Tibial nerve (tissue), 4 donors: ENCODE data around the gene ZNHIT6. TPM values are rescaled to one million over a fixed set of nuclear protein-coding genes. Genes with fewer than 3 reads are reported as not detected.
"Not testable (repeated sequence)": the region's sequence is repeated elsewhere in the genome, so short reads cannot be mapped to it uniquely, and the experiment has no call there.

ENCODE experiments used
- DNase-seq, 2 donors: peaks; one replicate each; pipeline ENCODE4 v3.0.0-alpha.2; 2019; ENCODE audit warnings: low spot score in 2 of 2
- H3K27ac ChIP-seq, 4 donors: fragments of 200-600 bp; sonication (generic) in 3 of 4; one replicate each; pipeline ENCODE4 v1.5.1; 2017 to 2019; ENCODE audit warnings: mild to moderate bottlenecking in 1 of 4
- H3K27me3 ChIP-seq, 2 donors: fragments of 200-600 bp; sonication (generic) in 1 of 2; one replicate each; pipeline versions ENCODE4 v1.5.1 to v1.6.0; 2017 to 2019
- H3K36me3 ChIP-seq, 3 donors: fragments of 200-600 bp; sonication (generic); one replicate each; pipeline ENCODE4 v1.5.1; 2018 to 2019
- H3K4me1 ChIP-seq, 4 donors: fragments of 200-600 bp; sonication (generic) in 3 of 4; one replicate each; pipeline ENCODE4 v1.5.1; 2017 to 2019
- H3K4me3 ChIP-seq, 4 donors: fragments of 200-600 bp; sonication (generic) in 3 of 4; one replicate each; pipeline ENCODE4 v1.5.1; 2017 to 2019; ENCODE audit warnings: mild to moderate bottlenecking in 1 of 4, moderate library complexity in 1 of 4
- H3K9me3 ChIP-seq, 4 donors: fragments of 200-600 bp; sonication (generic) in 3 of 4; one replicate each; pipeline ENCODE4 v1.5.1; 2017 to 2019
- EP300 ChIP-seq, 2 donors: sonication (generic); formaldehyde crosslinking; IDR thresholded peaks; one replicate each; pipeline ENCODE4 v1.6.1; 2017; ENCODE audit warnings: antibody characterized with exemption in 2 of 2, mild to moderate bottlenecking in 1 of 2
- POLR2A ChIP-seq, 2 donors: fragments of 450-650 bp; IDR thresholded peaks; one replicate each; pipeline ENCODE4 v1.6.1; 2017; ENCODE audit warnings: antibody characterized with exemption in 2 of 2, mild to moderate bottlenecking in 2 of 2, moderate library complexity in 2 of 2
- WGBS, 2 donors: methylation state at CpG; one replicate each; pipeline ENCODE4 v1.1.5; 2018; 5-methylcytosine and 5-hydroxymethylcytosine counted together
- total RNA-seq, 4 donors: library from RNA; depleted of rRNA; stranded (reverse); fragments of >200 nt; gene quantifications; one replicate each; pipeline ENCODE4 v1.1.0, GENCODE V29; 2016
- TF ChIP-seq, protein P1 (sequence below), 5 experiments: fragments of 200-600 bp in 3 of 5; fragments of 450-650 bp in 2 of 5; sonication (generic) in 3 of 5; IDR thresholded peaks; one replicate each; pipeline ENCODE4 v1.5.1; 2016 to 2019; ENCODE audit warnings: antibody characterized with exemption in 5 of 5, mild to moderate bottlenecking in 3 of 5, moderate library complexity in 2 of 5

ZNHIT6 gene
- total RNA-seq, 4 donors from 2014 or later, result 10.4 to 22.1 (median 17.7) TPM

DNA sequence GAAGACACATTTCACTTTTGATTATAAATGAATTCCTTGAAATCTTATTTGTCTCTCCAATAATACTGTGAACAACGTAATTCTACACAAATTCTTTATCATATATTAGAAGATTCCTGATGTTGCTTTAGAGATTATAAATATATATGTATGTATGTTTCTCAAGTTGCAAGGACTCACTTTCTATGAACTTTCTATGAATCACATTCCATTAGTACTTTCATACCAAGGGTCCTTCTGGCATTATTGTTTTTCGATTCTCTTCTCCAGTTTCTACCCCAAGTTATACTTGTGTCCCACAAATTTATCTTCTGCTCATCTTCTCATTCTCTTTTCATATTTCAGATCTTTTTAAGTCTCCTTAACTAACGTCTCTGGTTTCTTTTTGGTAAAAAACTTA lies 55.9 kb downstream of the ZNHIT6 start:
- 90 to 95% methylated on average over 3 of the region's 3 CpGs for WGBS, 2 donors

DNA sequence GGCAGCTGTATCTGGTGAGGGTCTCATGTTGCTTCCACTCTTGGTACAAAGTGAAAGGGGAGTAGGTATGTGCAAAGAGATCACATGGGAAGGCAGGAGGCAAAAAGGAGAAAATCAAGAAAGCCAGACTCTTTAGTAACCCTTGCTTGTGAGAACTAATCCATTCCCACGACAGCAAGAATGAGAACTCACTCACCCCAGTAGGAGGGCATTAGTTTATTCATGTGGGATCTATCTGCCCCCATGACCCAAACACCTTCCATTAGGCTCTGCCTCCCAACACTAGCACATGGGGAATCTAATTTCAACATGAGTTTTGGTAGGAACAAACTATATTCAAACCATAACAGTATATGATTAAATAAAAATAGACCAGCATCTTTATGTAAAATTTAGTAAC lies 57.6 kb downstream of the ZNHIT6 start:
- H3K27ac ChIP-seq, result no peak overlapping the region
- TF ChIP-seq EP300 (IDR thresholded peaks at IDR 0.05), result no peak
- TF ChIP-seq POLR2A (IDR thresholded peaks at IDR 0.05), result no peak
- TF ChIP-seq, protein P1, sequence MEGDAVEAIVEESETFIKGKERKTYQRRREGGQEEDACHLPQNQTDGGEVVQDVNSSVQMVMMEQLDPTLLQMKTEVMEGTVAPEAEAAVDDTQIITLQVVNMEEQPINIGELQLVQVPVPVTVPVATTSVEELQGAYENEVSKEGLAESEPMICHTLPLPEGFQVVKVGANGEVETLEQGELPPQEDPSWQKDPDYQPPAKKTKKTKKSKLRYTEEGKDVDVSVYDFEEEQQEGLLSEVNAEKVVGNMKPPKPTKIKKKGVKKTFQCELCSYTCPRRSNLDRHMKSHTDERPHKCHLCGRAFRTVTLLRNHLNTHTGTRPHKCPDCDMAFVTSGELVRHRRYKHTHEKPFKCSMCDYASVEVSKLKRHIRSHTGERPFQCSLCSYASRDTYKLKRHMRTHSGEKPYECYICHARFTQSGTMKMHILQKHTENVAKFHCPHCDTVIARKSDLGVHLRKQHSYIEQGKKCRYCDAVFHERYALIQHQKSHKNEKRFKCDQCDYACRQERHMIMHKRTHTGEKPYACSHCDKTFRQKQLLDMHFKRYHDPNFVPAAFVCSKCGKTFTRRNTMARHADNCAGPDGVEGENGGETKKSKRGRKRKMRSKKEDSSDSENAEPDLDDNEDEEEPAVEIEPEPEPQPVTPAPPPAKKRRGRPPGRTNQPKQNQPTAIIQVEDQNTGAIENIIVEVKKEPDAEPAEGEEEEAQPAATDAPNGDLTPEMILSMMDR (IDR thresholded peaks at IDR 0.05), result no peak
- 64 to 81% methylated on average over 1 of the region's 1 CpG for WGBS, 2 donors

More for the DNA sequence above, 55.9 kb downstream of the ZNHIT6 start:
- TF ChIP-seq, protein P1 (IDR thresholded peaks at IDR 0.05), result no peak
- TF ChIP-seq EP300 (IDR thresholded peaks at IDR 0.05) (no peak), POLR2A (IDR thresholded peaks at IDR 0.05) (no peak)
- H3K36me3 ChIP-seq, result peaks cover 0 to 73% (median 0%) of the 10 kb centered on the region in 3 donors
- DNase-seq, result no peak
- peaks cover 0 to 16% (median 7%) of the 10 kb centered on the region in 4 donors for H3K9me3 ChIP-seq
- no peaks in the 10 kb centered on the region for H3K27me3 ChIP-seq
- no peaks in the 10 kb centered on the region for H3K4me1 ChIP-seq
- H3K4me3 ChIP-seq, result no peak overlapping the region
- no peak overlapping the region for H3K27ac ChIP-seq

DNA sequence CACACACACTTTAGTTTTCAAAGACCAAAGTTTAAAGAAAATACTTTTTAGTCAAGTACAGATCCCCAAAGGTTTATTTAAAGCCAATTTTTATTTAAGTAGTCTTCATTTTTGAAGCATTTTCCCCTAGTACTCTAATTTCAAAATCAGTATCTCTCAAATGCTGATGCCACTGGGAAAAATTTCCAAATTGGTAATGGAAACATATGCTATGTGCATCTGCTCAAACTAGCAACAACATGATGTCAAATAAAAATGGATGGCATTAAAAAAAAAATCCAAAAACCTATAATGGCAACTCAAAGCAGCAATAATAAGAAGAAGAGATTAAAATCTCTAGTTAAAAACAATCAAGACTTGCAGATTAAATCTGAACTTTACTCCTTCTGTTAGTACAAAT lies 58.6 kb downstream of the ZNHIT6 start:
- peaks cover 0 to 65% (median 0%) of the 10 kb centered on the region in 3 donors for H3K36me3 ChIP-seq
- TF ChIP-seq EP300 (IDR thresholded peaks at IDR 0.05), result no peak
- no peak for TF ChIP-seq POLR2A (IDR thresholded peaks at IDR 0.05)
- TF ChIP-seq, protein P1 (IDR thresholded peaks at IDR 0.05), result no peak
- peaks cover 0 to 17% (median 7%) of the 10 kb centered on the region in 4 donors for H3K9me3 ChIP-seq

More for the DNA sequence above, 57.6 kb downstream of the ZNHIT6 start:
- no peak overlapping the region for H3K4me3 ChIP-seq
- H3K36me3 ChIP-seq, result peaks cover 0 to 73% (median 0%) of the 10 kb centered on the region in 3 donors
- H3K4me1 ChIP-seq, result no peaks in the 10 kb centered on the region
- H3K27me3 ChIP-seq, result no peaks in the 10 kb centered on the region
- DNase-seq, result no peak
- H3K9me3 ChIP-seq, result peaks cover 0 to 16% (median 7%) of the 10 kb centered on the region in 4 donors

DNA sequence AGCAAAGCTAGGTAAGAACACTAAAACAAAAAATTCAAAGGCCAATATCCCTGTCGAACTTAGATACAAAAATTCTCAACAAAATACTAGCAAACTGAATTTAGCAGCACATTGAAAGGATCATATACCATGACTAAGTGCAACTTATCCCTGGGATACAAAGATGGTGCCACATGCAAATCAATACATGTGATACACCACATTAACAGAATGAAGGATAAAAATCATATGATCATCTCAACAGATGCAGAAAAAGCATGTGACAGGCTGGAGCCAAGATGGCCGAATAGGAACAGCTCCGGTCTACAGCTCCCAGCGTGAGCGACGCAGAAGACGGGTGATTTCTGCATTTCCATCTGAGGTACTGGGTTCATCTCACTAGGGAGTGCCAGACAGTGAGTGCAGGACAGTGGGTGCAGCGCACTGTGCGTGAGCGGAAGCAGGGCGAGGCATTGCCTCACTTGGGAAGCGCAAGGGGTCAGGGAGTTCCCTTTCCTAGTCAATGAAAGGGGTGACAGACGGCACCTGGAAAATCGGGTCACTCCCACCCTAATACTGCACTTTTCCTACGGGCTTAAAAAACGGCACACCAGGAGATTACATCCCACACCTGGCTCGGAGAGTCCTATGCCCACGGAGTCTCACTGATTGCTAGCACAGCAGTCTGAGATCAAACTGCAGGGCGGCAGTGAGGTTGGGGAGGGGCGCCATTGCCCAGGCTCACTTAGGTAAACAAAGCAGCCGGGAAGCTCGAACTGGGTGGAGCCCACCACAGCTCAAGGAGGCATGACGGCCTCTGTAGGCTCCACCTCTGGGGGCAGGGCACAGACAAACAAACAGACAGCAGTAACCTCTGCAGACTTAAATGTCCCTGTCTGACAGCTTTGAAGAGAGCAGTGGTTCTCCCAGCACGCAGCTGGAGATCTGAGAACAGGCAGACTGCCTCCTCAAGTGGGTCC lies 66.4 kb downstream of the ZNHIT6 start:
- H3K4me1 ChIP-seq, H3K27ac ChIP-seq, H3K27me3 ChIP-seq, H3K4me3 ChIP-seq, DNase-seq: not testable (repeated sequence)
- Histone ChIP-seq H3K36me3 (peaks cover 0 to 36% (median 0%) of the 10 kb centered on the region in 3 donors), H3K9me3 (peaks cover 0 to 42% (median 7%) of the 10 kb centered on the region in 4 donors)
- 85 to 86% methylated on average over 21 to 23 of the region's 24 CpGs for WGBS, 2 donors

More for the DNA sequence above, 58.6 kb downstream of the ZNHIT6 start:
- no peak overlapping the region for H3K27ac ChIP-seq
- H3K27me3 ChIP-seq, result no peaks in the 10 kb centered on the region
- no peaks in the 10 kb centered on the region for H3K4me1 ChIP-seq
- DNase-seq, result no peak
- no peak overlapping the region for H3K4me3 ChIP-seq

DNA sequence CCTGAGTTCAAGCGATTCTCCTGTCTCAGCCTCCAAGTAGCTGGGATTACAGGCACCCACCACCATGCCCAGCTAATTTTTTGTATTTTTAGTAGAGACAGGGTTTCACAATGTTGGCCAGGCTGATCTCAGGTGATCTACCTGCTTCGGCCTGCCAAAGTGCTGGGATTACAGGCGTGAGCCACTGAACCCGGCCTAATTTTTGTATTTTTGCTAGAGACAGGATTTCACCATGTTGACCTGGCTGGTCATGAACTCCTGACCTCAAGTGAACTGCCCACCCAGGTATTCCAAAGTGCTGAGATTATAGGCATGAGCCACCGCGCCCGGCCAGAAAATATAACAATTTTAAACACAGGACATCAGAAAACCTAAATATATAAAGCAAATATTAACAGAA lies 68.3 kb downstream of the ZNHIT6 start:
- DNase-seq, H3K27me3 ChIP-seq, H3K4me1 ChIP-seq, H3K4me3 ChIP-seq, H3K27ac ChIP-seq: not testable (repeated sequence)
- 97 to 100% methylated on average over 7 of the region's 7 CpGs for WGBS, 2 donors
- H3K36me3 ChIP-seq, result peaks cover 0 to 55% (median 0%) of the 10 kb centered on the region in 3 donors
- peaks cover 0 to 42% (median 7%) of the 10 kb centered on the region in 4 donors for H3K9me3 ChIP-seq

DNA sequence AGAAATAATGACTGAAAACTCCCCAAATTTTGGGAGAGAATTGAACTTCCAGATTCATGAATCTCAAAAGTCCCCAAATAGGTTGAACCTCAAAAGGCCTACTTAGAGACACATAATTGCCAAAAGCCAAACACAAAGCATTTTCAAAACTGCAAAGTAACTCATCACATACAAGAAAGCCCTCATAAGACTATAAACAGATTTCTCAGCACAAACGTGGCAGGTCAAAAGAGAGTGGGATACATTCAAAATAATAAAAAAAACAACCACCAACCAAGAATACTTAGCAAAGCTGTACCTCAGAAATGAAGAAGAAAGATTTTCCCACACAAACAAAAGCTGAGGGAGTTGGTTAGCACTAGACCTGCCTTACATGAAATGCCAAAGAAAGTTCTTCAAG lies 69.8 kb downstream of the ZNHIT6 start:
- Histone ChIP-seq H3K4me3 (no peak overlapping the region), H3K36me3 (peaks cover 0 to 64% (median 0%) of the 10 kb centered on the region in 3 donors), H3K27ac (no peak overlapping the region), H3K4me1 (no peaks in the 10 kb centered on the region), H3K9me3 (peaks cover 0 to 40% (median 7%) of the 10 kb centered on the region in 4 donors), H3K27me3 (no peaks in the 10 kb centered on the region)
- 73 to 74% methylated on average over 1 of the region's 1 CpG for WGBS, 2 donors
- TF ChIP-seq, protein P1 (IDR thresholded peaks at IDR 0.05), result no peak
- no peak for TF ChIP-seq POLR2A (IDR thresholded peaks at IDR 0.05)
- TF ChIP-seq EP300 (IDR thresholded peaks at IDR 0.05), result no peak
- no peak for DNase-seq
